Hepatocyte (in vitro differentiated cells): ENCODE results near the gene MAP2K7. TPM values are rescaled to one million over a fixed set of nuclear protein-coding genes. Genes with fewer than 3 reads are reported as not detected.

Experiments
- DNase-seq: peaks from one replicate; pipeline ENCODE4 v3.0.0-alpha.2; 2016; ENCODE audit warnings: low spot score
- H2AFZ ChIP-seq: fragments of 200-600 bp; sonication (generic); 2 replicates; pipeline ENCODE4 v1.6.0; 2016; ENCODE audit warnings: antibody characterized with exemption, mild to moderate bottlenecking
- H3K27ac ChIP-seq: fragments of 200-600 bp; sonication (generic); 2 replicates; pipeline ENCODE4 v1.5.1; 2016; ENCODE audit warnings: mild to moderate bottlenecking
- H3K27me3 ChIP-seq: fragments of 200-600 bp; sonication (generic); 2 replicates; pipeline ENCODE4 v1.6.1; 2016
- H3K36me3 ChIP-seq: fragments of 200-600 bp; sonication (generic); replicated peaks from 2 replicates; pipeline ENCODE4 v1.5.1; 2016; ENCODE audit warnings: low read depth; ENCODE audit not compliant: insufficient read depth
- H3K4me1 ChIP-seq: fragments of 200-600 bp; sonication (generic); 2 replicates; pipeline ENCODE4 v1.5.1; 2016; ENCODE audit warnings: mild to moderate bottlenecking, moderate library complexity; ENCODE audit not compliant: insufficient read depth
- H3K4me2 ChIP-seq: fragments of 200-600 bp; sonication (generic); 2 replicates; pipeline ENCODE4 v1.6.0; 2016
- H3K4me3 ChIP-seq: fragments of 200-600 bp; sonication (generic); 2 replicates; pipeline ENCODE4 v1.5.1; 2016; ENCODE audit warnings: mild to moderate bottlenecking
- H3K79me2 ChIP-seq: fragments of 200-600 bp; sonication (generic); 2 replicates; pipeline ENCODE4 v1.6.0; 2017; ENCODE audit warnings: mild to moderate bottlenecking
- H3K9me2 ChIP-seq: fragments of 200-600 bp; sonication (generic); replicated peaks from 2 replicates; pipeline ENCODE4 v1.6.0; 2017; ENCODE audit warnings: mild to moderate bottlenecking; ENCODE audit not compliant: insufficient read depth
- H3K9me3 ChIP-seq: fragments of 200-600 bp; sonication (generic); 2 replicates; pipeline ENCODE4 v1.5.1; 2016; ENCODE audit warnings: low read depth, mild to moderate bottlenecking
- H4K20me1 ChIP-seq: fragments of 200-600 bp; sonication (generic); 2 replicates; pipeline ENCODE4 v1.6.0; 2016; ENCODE audit warnings: mild to moderate bottlenecking; ENCODE audit not compliant: insufficient read depth, poor library complexity, severe bottlenecking
- EZH2 ChIP-seq: fragments of 200-600 bp; sonication (generic); IDR thresholded peaks from 2 replicates; pipeline ENCODE4 v1.6.1; 2016; ENCODE audit warnings: antibody characterized with exemption, mild to moderate bottlenecking, borderline replicate concordance
- EZH2phosphoT487 ChIP-seq: fragments of 200-600 bp; sonication (generic); IDR thresholded peaks from one replicate; pipeline ENCODE4 v1.6.1; 2018; ENCODE audit warnings: antibody characterized with exemption, mild to moderate bottlenecking, low read depth, moderate library complexity; ENCODE audit not compliant: unreplicated experiment, severe bottlenecking
- WGBS: methylation state at CpG from one replicate; pipeline ENCODE4 v1.1.6; 2016; ENCODE audit warnings: low lambda C conversion rate; ENCODE audit errors: missing lambda C conversion rate; 5-methylcytosine and 5-hydroxymethylcytosine counted together
- polyA plus RNA-seq: library from polyadenylated mRNA; unstranded; fragments of >200 nt; fragmentation: Nextera tagmentation; extraction: Ambion mirVana; gene quantifications from 2 replicates; pipeline ENCODE4 v1.2.1, GENCODE V29; 2016
- total RNA-seq: library from RNA; depleted of rRNA; stranded (reverse); fragments of >200 nt; gene quantifications from 2 replicates; pipeline ENCODE4 v1.2.3, GENCODE V29; 2014
- TF ChIP-seq, protein P1 (sequence below): fragments of 200-600 bp; sonication (generic); IDR thresholded peaks from 2 replicates; pipeline ENCODE4 v1.5.1; 2016; ENCODE audit warnings: antibody characterized with exemption, mild to moderate bottlenecking; ENCODE audit not compliant: poor library complexity

MAP2K7 gene
- total and polyA plus RNA-seq, 2 experiments from 2014 or later = 12.8 to 13.6 TPM

DNA sequence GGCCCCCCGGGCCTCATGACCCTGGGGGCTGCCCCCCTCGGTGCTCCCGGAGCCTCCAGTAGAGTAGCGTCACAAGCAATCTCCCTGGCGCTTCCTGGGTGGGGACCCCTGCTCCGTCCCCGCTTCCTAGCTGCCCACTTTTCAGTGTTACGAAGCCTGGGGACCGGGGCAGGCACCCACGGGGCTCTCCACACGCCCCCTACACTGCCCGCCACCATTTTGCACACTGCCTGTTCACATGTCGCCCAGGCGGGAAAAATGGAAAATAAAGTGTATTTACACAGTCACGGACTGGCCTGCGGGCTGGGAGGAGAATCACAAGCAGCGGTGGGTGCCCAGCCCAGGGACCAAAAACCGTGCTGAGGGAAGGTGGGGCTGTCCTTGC lies 39.0 kb upstream of the MAP2K7 start:
- no peaks in the 10 kb centered on the region for H3K9me2 ChIP-seq
- peaks cover 6% of the 10 kb centered on the region for H3K4me1 ChIP-seq
- no peaks in the 10 kb centered on the region for H3K79me2 ChIP-seq
- H3K4me2 ChIP-seq = no peak overlapping the region
- no peaks in the 10 kb centered on the region for H3K9me3 ChIP-seq
- TF ChIP-seq, protein P1, sequence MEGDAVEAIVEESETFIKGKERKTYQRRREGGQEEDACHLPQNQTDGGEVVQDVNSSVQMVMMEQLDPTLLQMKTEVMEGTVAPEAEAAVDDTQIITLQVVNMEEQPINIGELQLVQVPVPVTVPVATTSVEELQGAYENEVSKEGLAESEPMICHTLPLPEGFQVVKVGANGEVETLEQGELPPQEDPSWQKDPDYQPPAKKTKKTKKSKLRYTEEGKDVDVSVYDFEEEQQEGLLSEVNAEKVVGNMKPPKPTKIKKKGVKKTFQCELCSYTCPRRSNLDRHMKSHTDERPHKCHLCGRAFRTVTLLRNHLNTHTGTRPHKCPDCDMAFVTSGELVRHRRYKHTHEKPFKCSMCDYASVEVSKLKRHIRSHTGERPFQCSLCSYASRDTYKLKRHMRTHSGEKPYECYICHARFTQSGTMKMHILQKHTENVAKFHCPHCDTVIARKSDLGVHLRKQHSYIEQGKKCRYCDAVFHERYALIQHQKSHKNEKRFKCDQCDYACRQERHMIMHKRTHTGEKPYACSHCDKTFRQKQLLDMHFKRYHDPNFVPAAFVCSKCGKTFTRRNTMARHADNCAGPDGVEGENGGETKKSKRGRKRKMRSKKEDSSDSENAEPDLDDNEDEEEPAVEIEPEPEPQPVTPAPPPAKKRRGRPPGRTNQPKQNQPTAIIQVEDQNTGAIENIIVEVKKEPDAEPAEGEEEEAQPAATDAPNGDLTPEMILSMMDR = no peak
- TF ChIP-seq EZH2phosphoT487 = no peak
- no peak for TF ChIP-seq EZH2
- H3K27ac ChIP-seq = no peak overlapping the region
- 81% methylated on average over 15 of the region's 18 CpGs for WGBS
- peaks cover 10% of the 10 kb centered on the region for H3K27me3 ChIP-seq
- DNase-seq = no peak
- no peak overlapping the region for H2AFZ ChIP-seq
- no peaks in the 10 kb centered on the region for H3K36me3 ChIP-seq
- no peak overlapping the region for H3K4me3 ChIP-seq
- no peaks in the 10 kb centered on the region for H4K20me1 ChIP-seq

DNA sequence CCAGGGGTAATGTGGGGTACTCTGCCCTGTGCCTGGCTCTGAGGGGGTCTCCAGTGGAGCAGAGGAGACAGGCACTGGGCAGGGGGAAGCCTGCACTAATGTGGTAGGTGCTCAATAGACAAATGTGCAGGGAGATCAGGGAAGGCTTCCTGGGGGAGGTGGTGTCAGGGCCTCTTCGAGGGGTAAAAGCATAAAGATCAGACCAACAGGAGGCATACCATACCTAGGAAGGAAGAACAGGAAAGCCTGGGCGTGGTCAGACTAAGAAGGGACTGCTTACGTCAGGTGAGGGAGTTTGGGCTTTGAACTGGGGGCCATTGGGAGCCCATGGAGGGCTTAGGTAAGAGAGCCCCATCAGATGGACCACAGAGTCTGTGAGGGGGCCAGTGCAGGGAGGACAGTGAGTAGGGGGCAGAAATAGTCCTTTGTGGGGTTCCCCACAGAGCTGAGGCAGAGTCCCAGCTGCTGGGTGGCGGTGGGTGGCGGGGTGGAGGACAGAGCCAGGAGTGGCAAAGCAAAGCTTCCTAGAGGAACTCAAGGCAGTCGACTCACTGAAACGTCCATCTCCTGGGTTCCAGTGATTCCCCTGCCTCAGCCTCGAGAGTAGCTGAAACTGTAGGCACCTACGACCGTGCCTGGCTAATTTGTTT lies 38.3 kb upstream of the MAP2K7 start:
- Histone ChIP-seq H3K4me3 (no peak overlapping the region), H3K27ac (no peak overlapping the region), H4K20me1 (no peaks in the 10 kb centered on the region), H3K36me3 (no peaks in the 10 kb centered on the region), H3K4me2 (no peak overlapping the region), H3K4me1 (peaks cover 6% of the 10 kb centered on the region), H3K9me3 (no peaks in the 10 kb centered on the region), H3K79me2 (no peaks in the 10 kb centered on the region), H3K27me3 (peaks cover 10% of the 10 kb centered on the region), H2AFZ (no peak overlapping the region), H3K9me2 (no peaks in the 10 kb centered on the region)
- TF ChIP-seq EZH2 (no peak), EZH2phosphoT487 (no peak)
- TF ChIP-seq, protein P1 = no peak
- no peak for DNase-seq
- WGBS = 81% methylated on average over 10 of the region's 10 CpGs

DNA sequence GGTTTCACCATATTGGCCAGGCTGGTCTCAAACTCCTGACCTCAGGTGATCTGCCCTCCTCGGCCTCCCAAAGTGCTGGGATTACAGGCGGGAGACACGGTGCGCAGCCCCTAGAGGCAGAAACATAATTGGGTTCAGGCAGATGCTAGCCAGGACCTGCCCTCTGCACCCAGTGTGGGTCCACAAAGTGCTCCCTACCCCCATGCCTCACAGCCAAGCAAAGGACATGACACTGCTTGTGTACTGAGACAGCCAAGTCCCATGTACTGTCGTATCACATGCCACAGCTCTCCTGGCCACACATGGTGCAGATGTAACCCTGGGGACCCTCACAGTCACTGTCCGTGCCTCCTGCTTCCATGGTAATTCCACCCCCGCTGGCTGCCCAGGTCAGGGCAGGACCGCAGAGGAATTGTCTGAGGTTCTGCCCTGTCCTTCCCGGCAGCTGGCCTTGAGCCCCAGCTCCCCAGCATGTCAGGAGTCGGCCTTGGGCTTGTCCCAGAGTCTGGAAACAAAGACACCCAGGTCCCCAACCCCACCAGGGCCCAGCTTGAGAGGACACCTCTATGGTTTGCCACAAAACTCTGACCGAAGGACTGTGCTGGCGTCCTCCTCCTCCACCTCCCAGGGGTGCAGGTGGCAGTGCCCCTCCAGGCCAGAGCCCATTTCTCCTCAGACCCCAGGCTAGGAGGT lies 37.1 kb upstream of the MAP2K7 start:
- Histone ChIP-seq H3K36me3 (no peaks in the 10 kb centered on the region), H3K9me3 (no peaks in the 10 kb centered on the region), H4K20me1 (no peaks in the 10 kb centered on the region), H3K9me2 (no peaks in the 10 kb centered on the region), H3K27ac (no peak overlapping the region), H3K4me1 (peaks cover 6% of the 10 kb centered on the region), H3K79me2 (no peaks in the 10 kb centered on the region), H3K27me3 (peaks cover 7% of the 10 kb centered on the region), H3K4me2 (no peak overlapping the region), H2AFZ (no peak overlapping the region), H3K4me3 (no peak overlapping the region)
- DNase-seq = no peak
- 75% methylated on average over 12 of the region's 12 CpGs for WGBS
- TF ChIP-seq EZH2 (no peak), EZH2phosphoT487 (no peak)
- TF ChIP-seq, protein P1 = no peak
